ENCODE results near the gene THSD4.
"Not testable (repeated sequence)": the region's sequence is repeated elsewhere in the genome, so short reads cannot be mapped to it uniquely, and the experiment has no call there.

Gene THSD4

GRCh38 chr15:71713191-71713809, 598.0 kb downstream of the THSD4 start:
- no peak for DNase-seq

GRCh38 chr15:71715914-71716313, 600.6 kb downstream of the THSD4 start:
- no peak for DNase-seq

GRCh38 chr15:71716990-71717389, 601.7 kb downstream of the THSD4 start:
- DNase-seq: no peak

- no peak for DNase-seq
Observed at GRCh38 chr15:71718116-71718910, 603.0 kb downstream of the THSD4 start.

- no peak for DNase-seq
Observed at GRCh38 chr15:71723344-71723743, 608.1 kb downstream of the THSD4 start.

- not testable (repeated sequence) for DNase-seq
Observed at GRCh38 chr15:71725207-71725955, 610.1 kb downstream of the THSD4 start.

GRCh38 chr15:71728881-71729280, 613.6 kb downstream of the THSD4 start:
- DNase-seq: no peak

GRCh38 chr15:71729319-71729718, 614.0 kb downstream of the THSD4 start:
- no peak for DNase-seq

- DNase-seq: no peak
Observed at GRCh38 chr15:71730277-71731144, 615.2 kb downstream of the THSD4 start.

- no peak for DNase-seq
Observed at GRCh38 chr15:71732636-71733035, 617.4 kb downstream of the THSD4 start.

- no peak for DNase-seq
Observed at GRCh38 chr15:71733122-71733521, 617.9 kb downstream of the THSD4 start.

GRCh38 chr15:71734709-71735384, 619.6 kb downstream of the THSD4 start:
- DNase-seq: no peak

GRCh38 chr15:71735385-71735757, 620.1 kb downstream of the THSD4 start:
- DNase-seq: no peak

- no peak for DNase-seq
Observed at GRCh38 chr15:71736286-71736947, 621.1 kb downstream of the THSD4 start.

GRCh38 chr15:71737761-71738160, 622.5 kb downstream of the THSD4 start:
- DNase-seq: no peak

- DNase-seq: no peak
Observed at GRCh38 chr15:71739355-71739754, 624.1 kb downstream of the THSD4 start.

GRCh38 chr15:71742964-71743363, 627.7 kb downstream of the THSD4 start:
- DNase-seq: no peak

GRCh38 chr15:71743861-71744382, 628.7 kb downstream of the THSD4 start:
- no peak for DNase-seq

- DNase-seq: no peak
Observed at GRCh38 chr15:71746719-71747118, 631.4 kb downstream of the THSD4 start.

GRCh38 chr15:71747128-71748083, 632.1 kb downstream of the THSD4 start:
- no peak for DNase-seq
